ENCODE data around the gene SLC25A17. TPM values are rescaled to one million over a fixed set of nuclear protein-coding genes. Genes with fewer than 3 reads are reported as not detected.

The SLC25A17 gene
- total RNA-seq, 1 experiment from 2014 or later = 51.6 TPM

- intact Hi-C loops (cut with micrococcal nuclease; ENCODE audit: unreplicated experiment) = no loop called here
- BruUV-seq (replicated peaks) = no TSS peak
- POLR2A ChIA-PET (ENCODE audit: low non-redundant PET) = no interaction called here
- DNase-seq (ENCODE audit: low spot score) = no peak
- CTCF ChIA-PET = no interaction called here
- peaks cover 15% of the 10 kb centered on the region for H3K4me1 ChIP-seq (ENCODE audit: insufficient read depth, low read length, poor library complexity, severe bottlenecking)
- H3K9me3 ChIP-seq (ENCODE audit: low read depth, low read length, poor library complexity, severe bottlenecking) = no peaks in the 10 kb centered on the region
- H3K27ac ChIP-seq (ENCODE audit: low read depth, low read length, poor library complexity, severe bottlenecking) = no peak overlapping the region
- TF ChIP-seq EZH2 (IDR thresholded peaks at IDR 0.05; ENCODE audit: borderline replicate concordance, low read depth, low read length, poor library complexity, severe bottlenecking) (no peak), CTCF (conservative IDR thresholded peaks at IDR 0.05; ENCODE audit: low read depth, low read length) (no peak)
- H3K4me3 ChIP-seq (ENCODE audit: low read depth, low read length, poor library complexity, severe bottlenecking) = no peak overlapping the region
- H3K27me3 ChIP-seq (replicated peaks; ENCODE audit: insufficient read depth, low read depth, low read length, poor library complexity) = no peaks in the 10 kb centered on the region
- no peaks in the 10 kb centered on the region for H3K36me3 ChIP-seq (ENCODE audit: insufficient read depth, low read length, poor library complexity, severe bottlenecking)
Observed at GRCh38 chr22:40813912-40814315, 5.2 kb downstream of the SLC25A17 start.

DNA sequence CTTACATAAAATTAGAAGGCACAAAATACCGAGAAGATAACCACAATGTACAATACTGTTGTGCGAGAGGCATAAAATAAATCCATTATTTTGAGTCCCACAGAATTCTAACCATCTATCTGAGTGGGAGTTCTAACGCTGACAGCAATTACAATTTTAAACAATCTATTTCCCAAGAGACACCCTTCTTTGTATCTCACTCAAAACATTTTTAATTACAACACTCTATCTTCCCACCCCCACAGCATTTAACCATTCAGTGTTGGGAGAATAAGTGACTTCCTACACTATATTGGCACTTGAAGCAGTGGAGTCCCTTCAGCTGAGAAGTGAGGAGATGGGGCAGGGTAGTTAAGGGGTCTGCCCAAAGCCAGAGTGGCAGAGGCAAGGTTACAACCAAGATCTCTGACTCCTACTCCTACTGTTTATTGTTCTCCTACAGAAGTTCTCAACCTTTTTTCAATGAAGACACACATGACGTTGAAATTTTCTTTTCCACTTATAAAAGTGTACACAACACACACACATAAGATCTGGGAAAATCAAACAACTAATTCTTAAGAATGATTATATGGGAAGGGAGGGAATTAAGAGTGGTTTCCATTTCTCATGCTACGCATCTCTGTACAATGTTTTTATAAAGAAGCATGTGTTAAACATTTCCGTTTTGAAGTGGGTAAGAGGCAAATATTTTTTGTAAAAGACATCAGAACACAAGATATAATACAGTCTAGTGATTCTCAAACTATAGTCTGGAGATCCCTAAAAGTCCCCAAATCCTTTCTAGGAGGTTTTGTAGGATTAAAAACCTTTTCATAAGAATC is 10.9 kb downstream of the SLC25A17 start:
- Histone ChIP-seq H3K27ac (ENCODE audit: low read depth, low read length, poor library complexity, severe bottlenecking) (peak overlapping the region; percentile 57), H3K9me3 (ENCODE audit: low read depth, low read length, poor library complexity, severe bottlenecking) (no peaks in the 10 kb centered on the region), H3K4me1 (ENCODE audit: insufficient read depth, low read length, poor library complexity, severe bottlenecking) (peaks cover 27% of the 10 kb centered on the region), H3K36me3 (ENCODE audit: insufficient read depth, low read length, poor library complexity, severe bottlenecking) (no peaks in the 10 kb centered on the region), H3K27me3 (replicated peaks; ENCODE audit: insufficient read depth, low read depth, low read length, poor library complexity) (no peaks in the 10 kb centered on the region), H3K4me3 (ENCODE audit: low read depth, low read length, poor library complexity, severe bottlenecking) (peak overlapping the region; percentile 11)
- intact Hi-C loops (cut with micrococcal nuclease; ENCODE audit: unreplicated experiment) = no loop called here
- ChIA-PET POLR2A (ENCODE audit: low non-redundant PET) (interaction anchor here (0.6 to 0.7 kb wide), 2 partner anchors 276 to 297 kb away, joined by 3 to 6 read pairs; no protein-coding TSS in a partner anchor), CTCF (no interaction called here)
- BruUV-seq (replicated peaks) = no TSS peak
- TF ChIP-seq CTCF (conservative IDR thresholded peaks at IDR 0.05; ENCODE audit: low read depth, low read length) (no peak), EZH2 (IDR thresholded peaks at IDR 0.05; ENCODE audit: borderline replicate concordance, low read depth, low read length, poor library complexity, severe bottlenecking) (no peak)
- peak; percentile 65 for DNase-seq (ENCODE audit: low spot score)

GRCh38 chr22:40806711-40807110 is 12.4 kb downstream of the SLC25A17 start:
- Histone ChIP-seq H3K27ac (ENCODE audit: low read depth, low read length, poor library complexity, severe bottlenecking) (no peak overlapping the region), H3K4me1 (ENCODE audit: insufficient read depth, low read length, poor library complexity, severe bottlenecking) (peaks cover 30% of the 10 kb centered on the region), H3K36me3 (ENCODE audit: insufficient read depth, low read length, poor library complexity, severe bottlenecking) (no peaks in the 10 kb centered on the region), H3K9me3 (ENCODE audit: low read depth, low read length, poor library complexity, severe bottlenecking) (no peaks in the 10 kb centered on the region), H3K4me3 (ENCODE audit: low read depth, low read length, poor library complexity, severe bottlenecking) (no peak overlapping the region), H3K27me3 (replicated peaks; ENCODE audit: insufficient read depth, low read depth, low read length, poor library complexity) (no peaks in the 10 kb centered on the region)
- TF ChIP-seq CTCF (conservative IDR thresholded peaks at IDR 0.05; ENCODE audit: low read depth, low read length) (no peak), EZH2 (IDR thresholded peaks at IDR 0.05; ENCODE audit: borderline replicate concordance, low read depth, low read length, poor library complexity, severe bottlenecking) (no peak)
- ChIA-PET CTCF (no interaction called here), POLR2A (ENCODE audit: low non-redundant PET) (no interaction called here)
- BruUV-seq (replicated peaks) = no TSS peak
- no peak for DNase-seq (ENCODE audit: low spot score)
- intact Hi-C loops (cut with micrococcal nuclease; ENCODE audit: unreplicated experiment) = no loop called here
